NCI-H1694 treated with DMSO at 0.1 percent for 48 hours (cell line): ENCODE results near the gene TTC34.

Experiments
- DNase-seq: peaks from one replicate; lab custom pipeline; 2025; lab: John Stamatoyannopoulos, UW

The TTC34 gene

GRCh38 chr1:2590233-2591141, 211.0 kb downstream of the TTC34 start:
- DNase-seq: no peak

GRCh38 chr1:2589431-2590232, 211.9 kb downstream of the TTC34 start:
- DNase-seq: no peak

- no peak for DNase-seq
Measured at GRCh38 chr1:2588661-2589430, 212.6 kb downstream of the TTC34 start.

GRCh38 chr1:2587860-2588571, 213.5 kb downstream of the TTC34 start:
- DNase-seq: no peak

- no peak for DNase-seq
Measured at GRCh38 chr1:2587071-2587859, 214.2 kb downstream of the TTC34 start.

- DNase-seq: peak; percentile 87
Measured at GRCh38 chr1:2586154-2587070, 215.1 kb downstream of the TTC34 start, which contains the start of gene PRXL2B. TSS of gene PRXL2B (plus strand) at chr1:2586777. CDS start at chr1:2586886, 109 bp downstream.
